HEK293T (cell line): Measurements from ENCODE around the gene KBTBD7.

Experiments used
- ARNT ChIP-seq: fragments of 450-650 bp; IDR thresholded peaks from 2 replicates; pipeline ENCODE4 v1.6.1; 2017; ENCODE audit warnings: mild to moderate bottlenecking
- BHLHE40 ChIP-seq: fragments of 450-650 bp; IDR thresholded peaks from 2 replicates; pipeline ENCODE4 v1.6.1; 2016; ENCODE audit warnings: mild to moderate bottlenecking, moderate library complexity, borderline replicate concordance
- CTBP1 ChIP-seq: fragments of 450-650 bp; IDR thresholded peaks from 2 replicates; pipeline ENCODE4 v1.6.1; 2016; ENCODE audit warnings: borderline replicate concordance
- FOXA1 ChIP-seq: fragments of 450-650 bp; IDR thresholded peaks from 2 replicates; pipeline ENCODE4 v1.6.1; 2016; ENCODE audit warnings: mild to moderate bottlenecking
- FOXM1 ChIP-seq: fragments of 450-650 bp; IDR thresholded peaks from 2 replicates; pipeline ENCODE4 v1.6.1; 2017; ENCODE audit warnings: mild to moderate bottlenecking, borderline replicate concordance
- LEF1 ChIP-seq: fragments of 450-650 bp; IDR thresholded peaks from 2 replicates; pipeline ENCODE4 v1.6.1; 2017; ENCODE audit warnings: mild to moderate bottlenecking, borderline replicate concordance
- NFRKB ChIP-seq: fragments of 450-650 bp; IDR thresholded peaks from 2 replicates; pipeline ENCODE4 v1.6.1; 2016; ENCODE audit warnings: mild to moderate bottlenecking, moderate library complexity
- SP1 ChIP-seq: fragments of 450-650 bp; IDR thresholded peaks from 2 replicates; pipeline ENCODE4 v1.6.1; 2017
- SUZ12 ChIP-seq: fragments of 450-650 bp; IDR thresholded peaks from 2 replicates; pipeline ENCODE4 v1.6.1; 2016; ENCODE audit warnings: mild to moderate bottlenecking
- TARDBP ChIP-seq: fragments of 450-650 bp; IDR thresholded peaks from 2 replicates; pipeline ENCODE4 v1.6.1; 2016
- TF ChIP-seq, protein P1 (sequence below): fragments of 450-650 bp; IDR thresholded peaks from 2 replicates; pipeline ENCODE4 v1.6.1; 2016

DNA sequence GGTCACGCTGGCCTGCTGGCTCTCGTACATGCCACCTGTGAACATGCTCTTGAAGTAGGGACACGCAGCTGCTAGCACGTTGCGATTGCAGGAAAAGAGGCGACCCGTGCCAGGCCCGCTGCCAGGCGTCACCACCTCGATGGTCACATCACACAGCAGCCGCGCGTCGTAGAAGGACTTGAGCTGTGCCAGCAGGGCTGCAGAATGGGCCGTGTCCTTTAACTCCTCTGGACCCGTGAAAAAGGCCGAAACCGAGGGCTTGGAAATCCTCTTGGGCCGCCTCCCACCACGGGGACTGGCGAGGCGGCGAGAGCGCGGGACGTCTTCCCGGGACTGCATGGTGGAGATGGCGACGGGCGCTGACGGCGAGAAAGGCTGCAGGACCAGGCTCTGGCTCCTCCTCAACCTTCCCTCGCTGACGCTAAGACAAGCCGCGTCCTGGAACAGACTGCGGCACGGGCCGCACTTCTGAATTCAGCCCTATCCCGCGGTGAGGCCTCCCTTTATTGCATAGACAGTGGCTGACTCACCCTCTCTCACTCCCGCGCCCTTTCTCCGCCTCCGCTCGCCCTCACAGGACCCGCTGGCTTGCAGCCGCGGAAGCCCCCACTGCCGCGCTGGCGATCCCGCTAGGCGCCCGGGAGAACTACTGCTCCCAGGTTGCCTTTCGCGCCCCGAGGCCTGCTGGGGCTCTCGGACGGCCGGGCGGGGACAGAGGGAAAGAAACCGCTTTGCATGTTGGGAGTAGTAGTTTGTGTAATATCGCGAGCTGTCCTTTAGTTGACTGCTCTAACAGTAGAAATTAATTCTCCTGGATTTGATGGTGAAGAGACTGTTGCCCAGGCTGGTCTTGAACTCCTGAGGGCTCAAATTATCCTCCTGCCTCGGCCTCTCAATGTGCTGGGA, at the start of gene KBTBD7:
- TF ChIP-seq SP1 (no peak), TARDBP (no peak), FOXM1 (no peak), CTBP1 (no peak), SUZ12 (peak; percentile 81), FOXA1 (no peak), NFRKB (no peak), BHLHE40 (no peak), ARNT (no peak), LEF1 (no peak)
- TF ChIP-seq, protein P1, sequence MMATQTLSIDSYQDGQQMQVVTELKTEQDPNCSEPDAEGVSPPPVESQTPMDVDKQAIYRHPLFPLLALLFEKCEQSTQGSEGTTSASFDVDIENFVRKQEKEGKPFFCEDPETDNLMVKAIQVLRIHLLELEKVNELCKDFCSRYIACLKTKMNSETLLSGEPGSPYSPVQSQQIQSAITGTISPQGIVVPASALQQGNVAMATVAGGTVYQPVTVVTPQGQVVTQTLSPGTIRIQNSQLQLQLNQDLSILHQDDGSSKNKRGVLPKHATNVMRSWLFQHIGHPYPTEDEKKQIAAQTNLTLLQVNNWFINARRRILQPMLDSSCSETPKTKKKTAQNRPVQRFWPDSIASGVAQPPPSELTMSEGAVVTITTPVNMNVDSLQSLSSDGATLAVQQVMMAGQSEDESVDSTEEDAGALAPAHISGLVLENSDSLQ, result no peak
